ENCODE results near the gene SCN8A.

DNA sequence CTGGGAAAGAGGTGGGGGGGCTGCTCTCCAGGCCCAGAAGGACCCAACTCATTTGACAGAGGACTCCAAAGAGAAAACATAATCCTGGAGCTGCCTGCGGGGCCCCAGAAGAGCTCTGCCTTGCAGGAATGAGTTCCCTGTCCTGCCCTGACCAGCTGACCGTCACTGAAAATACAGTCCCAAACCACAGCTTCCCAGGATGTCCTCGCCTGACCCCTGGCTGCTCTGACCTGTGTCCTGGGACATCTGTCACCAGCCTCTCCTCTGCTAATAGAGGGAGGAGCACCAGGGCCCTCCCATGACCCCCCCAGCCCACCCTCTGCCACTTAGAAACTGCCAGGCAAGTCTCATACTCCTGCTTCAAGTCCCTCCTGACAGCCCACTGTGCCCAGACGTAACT is 247.7 kb downstream of the SCN8A start:
- TF ChIP-seq, protein P1, sequence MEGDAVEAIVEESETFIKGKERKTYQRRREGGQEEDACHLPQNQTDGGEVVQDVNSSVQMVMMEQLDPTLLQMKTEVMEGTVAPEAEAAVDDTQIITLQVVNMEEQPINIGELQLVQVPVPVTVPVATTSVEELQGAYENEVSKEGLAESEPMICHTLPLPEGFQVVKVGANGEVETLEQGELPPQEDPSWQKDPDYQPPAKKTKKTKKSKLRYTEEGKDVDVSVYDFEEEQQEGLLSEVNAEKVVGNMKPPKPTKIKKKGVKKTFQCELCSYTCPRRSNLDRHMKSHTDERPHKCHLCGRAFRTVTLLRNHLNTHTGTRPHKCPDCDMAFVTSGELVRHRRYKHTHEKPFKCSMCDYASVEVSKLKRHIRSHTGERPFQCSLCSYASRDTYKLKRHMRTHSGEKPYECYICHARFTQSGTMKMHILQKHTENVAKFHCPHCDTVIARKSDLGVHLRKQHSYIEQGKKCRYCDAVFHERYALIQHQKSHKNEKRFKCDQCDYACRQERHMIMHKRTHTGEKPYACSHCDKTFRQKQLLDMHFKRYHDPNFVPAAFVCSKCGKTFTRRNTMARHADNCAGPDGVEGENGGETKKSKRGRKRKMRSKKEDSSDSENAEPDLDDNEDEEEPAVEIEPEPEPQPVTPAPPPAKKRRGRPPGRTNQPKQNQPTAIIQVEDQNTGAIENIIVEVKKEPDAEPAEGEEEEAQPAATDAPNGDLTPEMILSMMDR (IDR thresholded peaks at IDR 0.05; ENCODE audit: extremely low read depth in 1 of 2, insufficient read depth in 1 of 2, low read depth in 1 of 2, low read length in 2 of 2), result no peak
- no peak for TF ChIP-seq POLR2AphosphoS5 (IDR thresholded peaks at IDR 0.05; ENCODE audit: insufficient read depth, low read depth, low read length)
- no peak for TF ChIP-seq MYC (IDR thresholded peaks at IDR 0.05; ENCODE audit: low read depth, low read length)
- TF ChIP-seq EZH2 (IDR thresholded peaks at IDR 0.05; ENCODE audit: borderline replicate concordance, low read depth, low read length, severe bottlenecking), result no peak
- no peak for TF ChIP-seq POLR2A (IDR thresholded peaks at IDR 0.05; ENCODE audit: low read depth, low read length)
- TF ChIP-seq FOS (IDR thresholded peaks at IDR 0.05; ENCODE audit: borderline replicate concordance, insufficient read depth, low read length), result no peak
- TF ChIP-seq MAX (IDR thresholded peaks at IDR 0.05; ENCODE audit: insufficient read depth, insufficient read length), result no peak

Data from endothelial cell of umbilical vein (primary cell).